Posterior vena cava (tissue), 2 donors: ENCODE results near the gene IBTK. TPM values are rescaled to one million over a fixed set of nuclear protein-coding genes. Genes with fewer than 3 reads are reported as not detected.
"Not testable (repeated sequence)": the region's sequence is repeated elsewhere in the genome, so short reads cannot be mapped to it uniquely, and the experiment has no call there.

Source experiments
- DNase-seq: peaks from one replicate; pipeline ENCODE4 v3.0.0-alpha.2; 2020; ENCODE audit warnings: low spot score
- intact Hi-C, 2 donors: fragments of 100-400 bp; cut with DNase I; formaldehyde crosslinking; loops; one replicate each; pipeline versions ENCODE4 v1.14.1 to v1.14.2; 2022 to 2023
- total RNA-seq, 2 donors: library from RNA; stranded (reverse); fragmentation: NEBNext Ultra II Directional; extraction: Animal tissue kit (Norgen Biotek cat#: 25700); gene quantifications; one replicate each; pipeline ENCODE4 v1.2.1, GENCODE V29; 2021
- donor health status: DM: yes; HTN: yes; CAD: no.
- donor health status: DM: yes; HTN: yes; CAD: no.

Gene IBTK
- total RNA-seq, 2 donors from 2014 or later = 32.2 to 35.6 TPM

- no peak for DNase-seq
- intact Hi-C loops = no loop called here
Observed at GRCh38 chr6:82248273-82248735, 760 bp upstream of the IBTK start.

GRCh38 chr6:82246802-82247504 is 591 bp downstream of the IBTK start:
- intact Hi-C loops = no loop called here
- DNase-seq = no peak

- DNase-seq = no peak
- intact Hi-C loops = no loop called here
Observed at GRCh38 chr6:82246370-82246769, 1.2 kb downstream of the IBTK start.

- intact Hi-C loops = no loop called here
- no peak for DNase-seq
Observed at GRCh38 chr6:82245376-82245775, 2.2 kb downstream of the IBTK start.

GRCh38 chr6:82243884-82244283 is 3.7 kb downstream of the IBTK start:
- intact Hi-C loops = no loop called here
- no peak for DNase-seq

GRCh38 chr6:82240186-82240585 is 7.4 kb downstream of the IBTK start:
- intact Hi-C loops = no loop called here
- DNase-seq = no peak

- intact Hi-C loops = no loop called here
- no peak for DNase-seq
Observed at GRCh38 chr6:82239597-82239996, 7.9 kb downstream of the IBTK start.

GRCh38 chr6:82237013-82237412 is 10.5 kb downstream of the IBTK start:
- intact Hi-C loops = no loop called here
- no peak for DNase-seq

GRCh38 chr6:82227770-82228169 is 19.8 kb downstream of the IBTK start:
- no peak for DNase-seq
- intact Hi-C loops = no loop called here

- no peak for DNase-seq
- intact Hi-C loops = no loop called here
Observed at GRCh38 chr6:82220167-82220566, 27.4 kb downstream of the IBTK start.

- no peak for DNase-seq
- intact Hi-C loops = no loop called here
Observed at GRCh38 chr6:82217018-82217586, 30.4 kb downstream of the IBTK start.

GRCh38 chr6:82216549-82216948 is 31.0 kb downstream of the IBTK start:
- intact Hi-C loops = no loop called here
- DNase-seq = no peak

- intact Hi-C loops = no loop called here
- no peak for DNase-seq
Observed at GRCh38 chr6:82211326-82211725, 36.2 kb downstream of the IBTK start.

GRCh38 chr6:82208913-82209312 is 38.6 kb downstream of the IBTK start:
- DNase-seq = no peak
- intact Hi-C loops = no loop called here

GRCh38 chr6:82205930-82206392 is 41.6 kb downstream of the IBTK start:
- intact Hi-C loops = no loop called here
- no peak for DNase-seq

- intact Hi-C loops = no loop called here
- no peak for DNase-seq
Observed at GRCh38 chr6:82204020-82204419, 43.5 kb downstream of the IBTK start.

- no peak for DNase-seq
- intact Hi-C loops = no loop called here
Observed at GRCh38 chr6:82197784-82198183, 49.8 kb downstream of the IBTK start.

- intact Hi-C loops, DNase-seq: not testable (repeated sequence)
Observed at GRCh38 chr6:82197245-82197644, 50.3 kb downstream of the IBTK start.

GRCh38 chr6:82196161-82196560 is 51.4 kb downstream of the IBTK start:
- DNase-seq = no peak
- intact Hi-C loops = no loop called here

- intact Hi-C loops = no loop called here
- DNase-seq = no peak
Observed at GRCh38 chr6:82195619-82196018, 51.9 kb downstream of the IBTK start.

- intact Hi-C loops = no loop called here
- DNase-seq = no peak
Observed at GRCh38 chr6:82185948-82186535, 61.5 kb downstream of the IBTK start.
